H1 (cell line): ENCODE data around the gene MDFIC. TPM values are rescaled to one million over a fixed set of nuclear protein-coding genes. Genes with fewer than 3 reads are reported as not detected.

ENCODE experiments used
- CTCF ChIA-PET: fragments of 300-600 bp; sonication (Branson Sonifier 250); formaldehyde crosslinking; loops from one replicate; lab custom pipeline; 2021; ENCODE audit not compliant: partially characterized antibody; lab: Charles Lee
- POLR2A ChIA-PET: fragments of 300-600 bp; sonication (Branson Sonifier 250); formaldehyde crosslinking; loops from one replicate; lab custom pipeline; 2021; ENCODE audit warnings: inconsistent platforms; ENCODE audit not compliant: partially characterized antibody; lab: Charles Lee
- DNase-seq, 2 experiments: peaks; one replicate each; pipeline versions ENCODE4 v3.0.0 to v3.0.0-alpha.2; 2010 to 2022; ENCODE audit warnings: low spot score in 2 of 2, low read depth in 1 of 2, mixed read lengths in 1 of 2
- FAIRE-seq: peaks from 2 replicates; lab custom pipeline; 2011; peaks lifted over from hg19 to GRCh38; lab: Jason Lieb, UNC
- H2AFZ ChIP-seq: 2 replicates; pipeline ENCODE4 v1.8.1; 2012; ENCODE audit warnings: low read length, inconsistent platforms
- H2AK5ac ChIP-seq: 2 replicates; pipeline ENCODE4 v1.6.1; 2013; ENCODE audit warnings: low read depth, low read length
- H2BK120ac ChIP-seq: replicated peaks from 2 replicates; pipeline ENCODE3; 2013; ENCODE audit warnings: low read depth, low read length, inconsistent platforms
- H2BK12ac ChIP-seq: 2 replicates; pipeline ENCODE4 v1.6.1; 2013; ENCODE audit warnings: low read depth, low read length
- H2BK15ac ChIP-seq: 2 replicates; pipeline ENCODE4 v1.6.1; 2013; ENCODE audit warnings: low read length
- H2BK20ac ChIP-seq: 2 replicates; pipeline ENCODE4 v1.6.1; 2013; ENCODE audit warnings: low read length
- H2BK5ac ChIP-seq: 2 replicates; pipeline ENCODE4 v1.6.1; 2013; ENCODE audit warnings: low read depth, low read length
- H3K14ac ChIP-seq: 2 replicates; pipeline ENCODE4 v1.6.1; 2013; ENCODE audit warnings: inconsistent platforms; ENCODE audit not compliant: insufficient read length
- H3K18ac ChIP-seq: 2 replicates; pipeline ENCODE4 v1.6.1; 2013; ENCODE audit warnings: low read length; ENCODE audit errors: extremely low read depth
- H3K23ac ChIP-seq: 2 replicates; pipeline ENCODE4 v1.6.1; 2013; ENCODE audit warnings: inconsistent platforms; ENCODE audit not compliant: insufficient read length
- H3K23me2 ChIP-seq: 2 replicates; pipeline ENCODE4 v1.6.1; 2013; ENCODE audit warnings: low read depth, low read length
- H3K27ac ChIP-seq: 2 replicates; pipeline ENCODE4 v1.6.1; 2011; ENCODE audit warnings: low read depth, low read length, inconsistent platforms
- H3K27me3 ChIP-seq, 4 experiments: replicated peaks in 1 of 4; 1 replicate in 1 of 4; 2 replicates in 3 of 4; pipeline versions ENCODE4 v1.6.1 to v1.8.1; 2011 to 2013; ENCODE audit warnings: low read length in 3 of 4, mild to moderate bottlenecking in 3 of 4, inconsistent platforms in 2 of 4, mixed read lengths in 2 of 4, moderate library complexity in 1 of 4; ENCODE audit not compliant: control insufficient read depth in 3 of 4, insufficient read depth in 3 of 4; ENCODE audit errors: extremely low read depth in 1 of 4
- H3K36me3 ChIP-seq, 4 experiments: 2 replicates each; pipeline versions ENCODE4 v1.6.1 to v1.8.1; 2011 to 2013; ENCODE audit warnings: mild to moderate bottlenecking in 4 of 4, low read length in 3 of 4, moderate library complexity in 2 of 4, control low read depth in 1 of 4, inconsistent platforms in 1 of 4; ENCODE audit not compliant: insufficient read depth in 4 of 4, control insufficient read depth in 2 of 4
- H3K4ac ChIP-seq: replicated peaks from 2 replicates; pipeline ENCODE3; 2013; ENCODE audit warnings: low read length, low read depth, mixed read lengths, inconsistent platforms; ENCODE audit not compliant: insufficient read length
- H3K4me1 ChIP-seq, 4 experiments: replicated peaks in 1 of 4; 1 replicate in 1 of 4; 2 replicates in 3 of 4; pipeline versions ENCODE4 v1.6.1 to v1.8.1; 2011 to 2013; ENCODE audit warnings: low read length in 3 of 4, inconsistent platforms in 2 of 4, mixed read lengths in 1 of 4; ENCODE audit not compliant: insufficient read depth in 4 of 4, control insufficient read depth in 3 of 4
- H3K4me2 ChIP-seq, 2 experiments: 2 replicates each; pipeline versions ENCODE4 v1.6.1 to v1.8.1; 2011 to 2013; ENCODE audit warnings: low read depth in 2 of 2, low read length in 2 of 2, control low read depth in 1 of 2, inconsistent platforms in 1 of 2, mild to moderate bottlenecking in 1 of 2; ENCODE audit not compliant: insufficient read depth in 1 of 2
- H3K4me3 ChIP-seq, 4 experiments: fragments of 200-600, 300-600 bp in 1 of 4; sonication (generic), shearing (Covaris generic), sonication (Bioruptor Twin) in 1 of 4; 2 replicates each; pipeline versions ENCODE4 v1.5.1 to v1.8.1; 2011 to 2016; ENCODE audit warnings: low read length in 4 of 4, low read depth in 3 of 4, control low read depth in 2 of 4, inconsistent platforms in 2 of 4, mild to moderate bottlenecking in 2 of 4, mixed read lengths in 1 of 4, moderate library complexity in 1 of 4; ENCODE audit not compliant: insufficient read depth in 2 of 4; ENCODE audit errors: extremely low read depth in 1 of 4
- H3K56ac ChIP-seq: replicated peaks from 2 replicates; pipeline ENCODE3; 2013; ENCODE audit warnings: low read depth, mild to moderate bottlenecking, mixed read lengths, low read length, inconsistent platforms; ENCODE audit not compliant: insufficient read length
- H3K79me1 ChIP-seq: 2 replicates; pipeline ENCODE4 v1.6.1; 2013; ENCODE audit warnings: low read depth, low read length, control low read depth
- H3K79me2 ChIP-seq, 2 experiments: 2 replicates each; pipeline versions ENCODE4 v1.6.1 to v1.8.1; 2012 to 2013; ENCODE audit warnings: low read length in 2 of 2, mild to moderate bottlenecking in 2 of 2, inconsistent platforms in 1 of 2; ENCODE audit not compliant: insufficient read depth in 2 of 2, control insufficient read depth in 1 of 2
- H3K9ac ChIP-seq, 4 experiments: replicated peaks in 1 of 4; 1 replicate in 1 of 4; 2 replicates in 3 of 4; pipeline versions ENCODE4 v1.6.1 to v1.8.1; 2011 to 2013; ENCODE audit warnings: low read depth in 3 of 4, low read length in 3 of 4, control low read depth in 2 of 4, mild to moderate bottlenecking in 2 of 4, moderate library complexity in 2 of 4, inconsistent platforms in 1 of 4; ENCODE audit errors: extremely low read depth in 1 of 4
- H3K9me3 ChIP-seq, 2 experiments: 2 replicates each; pipeline versions ENCODE4 v1.6.1 to v1.8.1; 2012 to 2013; ENCODE audit warnings: mild to moderate bottlenecking in 2 of 2, moderate library complexity in 2 of 2, control low read depth in 1 of 2, inconsistent platforms in 1 of 2, low read depth in 1 of 2, low read length in 1 of 2, mixed read lengths in 1 of 2; ENCODE audit not compliant: insufficient read depth in 2 of 2
- H4K20me1 ChIP-seq, 2 experiments: replicated peaks in 1 of 2; 2 replicates each; pipeline versions ENCODE3 to v1.8.1; 2011 to 2013; ENCODE audit warnings: inconsistent platforms in 2 of 2, low read length in 2 of 2, mild to moderate bottlenecking in 1 of 2; ENCODE audit not compliant: insufficient read depth in 2 of 2, control insufficient read depth in 1 of 2
- H4K5ac ChIP-seq: 2 replicates; pipeline ENCODE4 v1.6.1; 2013; ENCODE audit warnings: low read length, low read depth, mixed read lengths, inconsistent platforms; ENCODE audit not compliant: insufficient read length
- H4K8ac ChIP-seq: 2 replicates; pipeline ENCODE4 v1.8.0; 2013; ENCODE audit warnings: mild to moderate bottlenecking, moderate library complexity, low read length, inconsistent platforms; ENCODE audit not compliant: insufficient read depth; ENCODE audit errors: extremely low read depth
- H4K91ac ChIP-seq: replicated peaks from 2 replicates; pipeline ENCODE3; 2013; ENCODE audit warnings: low read length, mixed read lengths, inconsistent platforms; ENCODE audit not compliant: insufficient read length
- CHD7 ChIP-seq: fragments of 300-600 bp; sonication (generic); IDR thresholded peaks from 2 replicates; pipeline ENCODE4 v1.7.1; 2012; ENCODE audit warnings: low read length, moderate library complexity, mild to moderate bottlenecking, inconsistent platforms; ENCODE audit not compliant: insufficient replicate concordance
- SIX5 ChIP-seq: IDR thresholded peaks from 2 replicates; pipeline ENCODE4 v1.6.1; 2011; ENCODE audit warnings: mild to moderate bottlenecking, low read depth, low read length
- polyA plus RNA-seq, 7 experiments: library from polyadenylated mRNA; depleted of rRNA in 3 of 7; stranded (reverse) in 5 of 7; unstranded in 2 of 7; fragments of >200 nt in 5 of 7; fragments of 200-250 nt in 2 of 7; gene quantifications; 1 replicate in 5 of 7; 2 replicates in 1 of 7; 4 replicates in 1 of 7; pipeline versions ENCODE4 v1.2.1 to v1.2.3, GENCODE V29; 2011 to 2013; ENCODE audit warnings: missing spikeins in 2 of 7, mixed read lengths in 2 of 7
- total RNA-seq: library from RNA; stranded (reverse); fragmentation: NEBNext Ultra II Directional; extraction: Animal tissue kit (Norgen Biotek cat#: 25700); gene quantifications from 2 replicates; pipeline ENCODE4 v1.2.1, GENCODE V29; 2021

Gene MDFIC
- total and polyA plus RNA-seq, 2 of the 8 experiments (the other 6 are each of a cell fraction or from before 2014, with no cell fraction given) = 2.3 to 11.4 TPM

DNA sequence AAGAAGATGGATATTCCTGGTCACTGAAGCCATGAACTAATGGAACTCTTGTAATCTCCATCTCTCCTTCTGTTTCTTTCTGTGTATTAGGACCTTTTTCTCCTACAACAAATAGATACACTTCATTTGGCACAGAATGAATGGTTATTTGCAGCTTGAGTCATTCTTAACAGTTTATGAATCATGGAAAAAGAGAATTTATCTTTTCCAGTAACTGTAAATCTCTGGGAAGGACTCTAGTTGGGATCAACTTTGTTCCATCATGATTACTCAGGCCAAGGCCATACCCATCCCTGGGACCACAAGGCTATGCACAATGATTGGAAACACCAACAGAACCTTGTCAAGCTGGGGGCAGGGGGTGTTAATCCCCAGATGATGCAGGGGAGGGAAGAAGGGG, 36.1 kb upstream of the MDFIC start:
- no peak overlapping the region for H4K5ac ChIP-seq
- H3K9me3 ChIP-seq = no peaks in the 10 kb centered on the region
- H3K27me3 ChIP-seq = no peaks in the 10 kb centered on the region
- no peak overlapping the region for H2BK5ac ChIP-seq
- H3K23ac ChIP-seq = no peak overlapping the region
- H3K23me2 ChIP-seq = no peaks in the 10 kb centered on the region
- H3K14ac ChIP-seq = no peak overlapping the region
- H3K27ac ChIP-seq = no peak overlapping the region
- no peak overlapping the region for H2BK15ac ChIP-seq
- DNase-seq (no peak), FAIRE-seq (no peak)
- no peaks in the 10 kb centered on the region for H3K36me3 ChIP-seq
- H2BK120ac ChIP-seq = no peak overlapping the region
- H3K9ac ChIP-seq = no peak overlapping the region
- no peaks in the 10 kb centered on the region for H3K79me2 ChIP-seq
- H2AFZ ChIP-seq = no peak overlapping the region
- no peak overlapping the region for H2AK5ac ChIP-seq
- no peaks in the 10 kb centered on the region for H3K79me1 ChIP-seq
- no peak overlapping the region for H4K91ac ChIP-seq
- no peak overlapping the region for H2BK12ac ChIP-seq
- no peak overlapping the region for H3K4me3 ChIP-seq
- H3K4ac ChIP-seq = no peak overlapping the region
- POLR2A ChIA-PET = no interaction called here
- no peaks in the 10 kb centered on the region for H3K4me1 ChIP-seq
- no peak overlapping the region for H3K18ac ChIP-seq
- no peak overlapping the region for H3K56ac ChIP-seq
- no peaks in the 10 kb centered on the region for H4K20me1 ChIP-seq
- H3K4me2 ChIP-seq = no peak overlapping the region
- CTCF ChIA-PET = no interaction called here
- H2BK20ac ChIP-seq = no peak overlapping the region
- no peak overlapping the region for H4K8ac ChIP-seq
- TF ChIP-seq SIX5 (no peak), CHD7 (no peak)
